Bone marrow (tissue), 2 donors: Measurements from ENCODE around the gene KANSL1.

Source experiments
- DNase-seq, 2 donors: peaks; one replicate each; lab custom pipeline; 2025; lab: John Stamatoyannopoulos, UW

KANSL1 gene

DNA sequence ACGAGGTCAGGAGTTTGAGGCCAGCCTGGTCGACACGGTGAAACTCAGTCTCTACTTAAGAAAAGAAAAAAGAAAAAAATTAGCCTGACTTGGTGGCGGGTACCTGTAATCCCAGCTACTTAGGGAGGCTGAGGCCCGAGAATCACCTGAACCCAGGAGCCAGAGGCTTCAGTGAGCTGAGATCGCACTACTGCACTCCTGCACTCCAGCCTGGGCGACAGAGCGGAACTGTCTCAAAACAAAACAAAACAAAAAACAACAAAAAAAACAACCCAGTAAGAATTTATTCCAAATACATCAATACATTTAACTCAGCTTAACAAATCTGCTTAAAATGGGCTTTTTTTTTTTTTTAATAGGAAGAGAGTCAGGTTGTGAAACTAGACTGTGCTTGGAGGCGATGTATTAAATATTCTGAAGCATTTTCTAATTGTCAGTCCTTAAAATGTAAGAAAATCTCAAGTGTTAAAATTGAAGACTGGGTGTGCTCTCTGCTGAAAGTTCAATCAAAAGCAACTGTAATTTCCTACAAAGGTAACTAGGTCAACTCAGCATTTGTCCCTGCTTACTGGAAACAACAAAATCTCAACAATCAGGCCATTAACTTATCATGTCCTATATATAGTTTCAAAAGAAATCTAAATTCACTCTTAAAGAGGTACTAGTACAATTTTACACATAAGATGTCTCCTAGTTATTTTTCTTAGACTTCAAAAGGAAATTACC, 23.2 kb downstream of the KANSL1 start:
- DNase-seq = no peak

DNA sequence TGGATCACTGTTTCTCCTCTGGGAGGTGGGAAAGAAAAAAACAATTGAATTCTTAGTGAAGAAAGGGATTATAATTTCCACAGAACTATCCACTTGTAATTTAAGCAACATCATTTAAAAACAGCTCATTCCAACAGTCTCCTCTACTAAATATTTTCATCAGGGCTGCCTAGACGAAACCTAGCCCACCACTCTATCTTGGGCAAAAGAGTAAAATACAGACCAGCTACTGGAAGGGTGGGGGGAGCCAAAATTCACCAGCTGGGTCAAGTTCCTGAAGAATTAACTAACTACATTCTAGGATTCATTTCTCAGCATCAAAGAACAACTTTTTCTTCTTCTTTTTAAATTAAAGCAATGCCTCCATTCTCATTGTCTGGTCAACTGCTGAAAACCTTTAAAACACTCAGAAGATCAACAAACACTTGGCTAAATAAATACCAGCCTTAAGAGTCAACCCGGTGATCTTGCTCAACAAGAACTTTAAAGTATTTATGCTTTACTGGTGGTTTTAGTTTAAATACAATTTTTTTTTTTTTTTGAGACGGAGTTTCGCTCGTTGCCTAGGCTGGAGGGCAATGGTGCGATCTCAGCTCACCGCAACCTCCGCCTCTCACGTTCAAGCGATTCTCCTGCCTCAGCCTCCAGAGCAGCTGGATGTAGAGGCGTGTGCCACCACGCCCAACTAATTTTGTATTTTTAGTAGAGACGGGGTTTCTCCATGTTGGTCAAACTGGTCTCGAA, 25.2 kb downstream of the KANSL1 start:
- no peak for DNase-seq

DNA sequence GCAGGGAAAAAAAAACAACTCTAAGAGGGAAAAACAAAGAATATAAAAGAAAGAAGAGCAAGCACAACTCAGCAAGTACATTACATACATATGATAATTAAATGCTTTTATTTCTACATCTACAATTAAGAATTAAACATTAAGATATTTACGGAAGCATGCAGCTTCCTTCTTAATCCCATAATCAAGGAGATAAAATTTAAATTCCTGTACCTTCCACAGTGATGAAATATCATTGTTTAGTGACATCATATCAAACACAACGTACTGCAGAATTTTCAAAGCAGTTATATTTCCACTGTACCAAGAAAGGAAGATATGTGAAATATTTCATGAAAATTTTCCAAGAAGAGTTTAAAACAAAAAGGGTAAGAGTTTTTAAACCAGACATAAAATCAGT, 26.0 kb downstream of the KANSL1 start:
- DNase-seq = no peak

DNA sequence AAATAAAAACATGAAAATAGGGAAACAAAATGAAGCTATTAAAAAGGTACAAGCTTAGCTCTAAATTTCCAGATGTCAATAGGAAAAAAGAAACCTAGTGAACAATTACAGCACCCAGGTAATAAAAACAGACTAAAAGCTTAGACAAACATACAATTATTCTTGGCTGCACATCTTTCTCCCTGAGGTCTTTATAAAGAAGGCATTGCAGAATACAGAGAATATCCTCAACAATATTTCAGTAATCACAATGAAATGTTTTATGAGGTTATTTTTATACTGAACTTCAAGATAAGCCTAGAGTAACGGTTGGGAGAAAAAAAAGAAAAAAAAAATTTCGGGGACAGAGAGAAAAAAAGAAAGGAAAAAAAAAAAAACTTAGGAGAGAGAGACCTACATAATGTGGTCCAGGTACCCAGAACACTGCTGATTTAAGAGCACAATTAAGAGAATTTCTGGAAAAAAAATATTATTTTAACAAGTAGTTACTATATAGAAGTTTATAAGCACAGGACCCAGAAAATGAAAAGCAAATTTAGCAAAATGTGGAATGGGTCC, 26.5 kb downstream of the KANSL1 start:
- DNase-seq = no peak

DNA sequence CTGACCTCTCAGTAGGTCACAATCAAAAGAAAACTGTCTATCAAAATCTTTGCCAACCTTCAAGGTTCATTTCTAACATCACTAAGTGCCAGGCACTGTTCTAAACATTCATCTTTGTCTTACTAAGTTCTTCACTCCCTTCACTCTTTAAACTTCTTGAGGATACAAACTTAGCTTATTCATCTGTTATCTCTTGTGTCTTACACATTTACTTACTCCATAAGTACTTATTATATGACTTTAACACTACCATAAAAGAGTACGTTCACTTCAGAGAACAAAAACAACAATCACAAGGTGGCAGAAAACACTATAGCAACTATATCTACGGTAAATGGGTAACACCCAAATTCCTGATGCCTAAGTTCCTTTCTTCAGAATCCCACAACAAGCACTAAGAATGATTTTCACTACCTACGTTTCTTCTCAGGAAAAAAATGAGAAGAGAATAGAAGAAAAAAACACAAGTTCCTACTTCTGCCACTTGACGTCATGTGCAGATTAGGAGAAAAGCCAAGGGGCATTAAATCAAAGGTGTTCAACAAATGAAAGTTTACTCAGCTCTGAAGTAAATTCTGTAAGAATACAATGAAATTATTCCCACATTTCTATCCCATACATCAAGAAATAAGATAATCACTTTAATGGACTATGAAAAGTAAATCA, 29.2 kb downstream of the KANSL1 start:
- DNase-seq = no peak

DNA sequence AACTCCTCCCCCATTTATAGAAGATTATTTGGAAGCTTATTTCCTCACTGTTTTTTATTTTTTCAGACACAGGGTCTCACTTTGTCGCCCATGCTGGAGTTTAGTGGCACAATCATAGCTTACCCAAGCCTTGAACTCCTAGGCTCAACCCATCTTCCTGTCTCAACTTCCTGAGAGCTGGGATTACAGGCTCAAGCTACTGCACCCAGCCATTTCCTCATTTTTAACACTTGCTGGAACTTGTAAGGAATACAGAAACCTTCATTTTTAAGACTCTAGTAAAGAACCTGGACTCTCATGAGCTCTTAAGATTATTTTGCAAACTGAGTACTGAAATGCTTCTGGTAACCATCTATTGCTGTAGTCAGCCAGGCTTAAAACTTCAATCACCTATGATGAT, 29.9 kb downstream of the KANSL1 start:
- no peak for DNase-seq

DNA sequence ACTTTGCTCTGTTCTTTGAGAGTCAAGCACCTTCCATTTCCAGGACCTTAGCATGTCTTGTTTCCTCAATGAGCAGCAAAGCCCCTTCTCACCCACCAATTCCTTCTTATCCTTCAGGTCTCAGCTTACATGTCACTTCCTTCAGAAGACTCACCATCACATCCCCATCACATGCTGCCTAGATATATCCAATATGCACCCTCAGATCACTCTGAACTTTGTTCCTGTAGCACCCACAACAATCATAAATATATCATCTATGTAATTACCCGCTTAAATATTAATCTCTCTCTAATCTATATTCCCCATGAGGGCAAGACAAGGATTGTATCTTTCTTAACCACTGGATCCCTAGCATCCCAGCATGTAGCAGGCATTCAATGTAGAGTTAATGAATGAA, 30.4 kb downstream of the KANSL1 start:
- DNase-seq = no peak

DNA sequence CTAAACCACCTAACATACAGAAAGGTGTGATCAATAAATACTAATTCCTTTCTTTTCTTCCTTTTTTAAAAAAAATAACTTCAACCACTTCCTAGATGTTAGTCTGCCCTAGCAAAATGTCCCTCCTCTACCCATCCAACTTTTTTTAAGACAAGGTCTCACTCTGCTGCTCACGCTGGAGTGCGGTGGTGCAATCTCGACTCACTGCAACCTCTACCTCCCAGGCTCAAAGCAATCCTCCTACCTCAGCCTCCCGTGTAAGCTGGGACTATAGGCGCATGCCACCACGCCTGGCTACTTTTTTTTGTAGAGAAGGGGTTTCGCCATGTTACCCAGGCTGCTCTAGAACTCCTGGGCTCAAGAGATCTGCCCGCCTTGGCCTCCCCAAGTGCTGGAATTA, 33.1 kb downstream of the KANSL1 start:
- DNase-seq = no peak

DNA sequence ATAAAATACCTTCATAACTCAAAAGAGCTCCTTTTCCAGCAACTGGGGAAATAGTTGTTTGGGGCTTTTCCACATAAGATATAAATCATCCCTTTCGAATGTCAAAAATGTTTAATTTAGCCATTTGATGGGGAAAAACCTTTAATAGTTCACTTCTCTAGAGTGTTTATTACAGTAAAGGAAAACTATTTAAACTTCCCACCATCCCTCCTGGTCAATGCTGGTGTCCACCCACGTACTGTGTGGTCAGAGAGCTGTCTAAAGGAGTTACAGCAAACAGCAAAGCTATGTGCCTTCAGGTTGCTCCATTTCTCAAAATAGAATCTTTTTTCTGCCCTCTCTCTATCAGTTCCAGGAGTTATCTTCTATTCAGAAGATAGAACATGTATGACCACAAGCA, 33.5 kb downstream of the KANSL1 start:
- no peak for DNase-seq

DNA sequence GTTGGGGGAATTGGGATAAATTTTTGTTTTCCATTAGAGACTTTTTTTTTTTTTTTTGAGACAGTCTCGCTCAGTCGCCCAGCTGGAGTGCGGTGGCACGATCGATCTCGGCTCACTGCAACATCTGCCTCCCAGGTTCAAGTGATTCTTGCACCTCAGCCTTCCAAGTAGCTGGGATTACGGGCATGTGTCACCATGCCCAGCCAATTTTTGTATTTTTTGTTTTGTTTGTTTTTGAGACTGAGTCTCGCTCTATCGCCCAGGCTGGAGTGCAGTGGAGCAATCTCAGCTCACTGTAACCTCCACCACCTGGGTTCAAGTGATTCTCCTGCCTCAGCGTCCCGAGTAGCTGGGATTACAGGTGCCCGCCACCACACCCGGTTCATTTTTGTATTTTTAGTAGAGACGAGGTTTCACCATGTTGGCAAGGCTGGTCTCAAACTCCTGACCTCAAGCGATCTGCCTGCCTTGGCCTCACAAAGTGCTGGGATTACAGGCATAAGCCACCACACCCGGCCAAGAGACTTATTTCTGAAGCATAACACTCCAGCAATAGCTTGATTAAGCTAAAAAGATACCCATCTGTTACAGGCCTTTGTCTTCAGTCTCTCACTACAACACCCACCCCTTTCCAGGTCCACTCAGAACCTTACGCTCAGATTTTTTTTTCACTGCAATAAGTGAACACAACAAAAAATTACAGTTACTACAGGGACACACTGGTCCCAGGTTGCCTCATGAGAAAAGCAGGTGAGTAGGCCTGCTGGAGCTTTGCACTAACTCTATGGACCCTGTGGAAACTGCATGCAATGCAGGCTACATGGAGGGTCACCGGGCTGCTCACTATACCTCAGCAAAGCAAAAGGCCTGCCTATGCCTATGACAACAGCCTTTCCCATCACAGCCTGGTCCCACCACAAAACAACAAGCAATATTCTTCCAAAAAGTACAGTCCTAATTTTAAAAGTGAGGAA, 34.6 kb downstream of the KANSL1 start:
- DNase-seq = no peak

DNA sequence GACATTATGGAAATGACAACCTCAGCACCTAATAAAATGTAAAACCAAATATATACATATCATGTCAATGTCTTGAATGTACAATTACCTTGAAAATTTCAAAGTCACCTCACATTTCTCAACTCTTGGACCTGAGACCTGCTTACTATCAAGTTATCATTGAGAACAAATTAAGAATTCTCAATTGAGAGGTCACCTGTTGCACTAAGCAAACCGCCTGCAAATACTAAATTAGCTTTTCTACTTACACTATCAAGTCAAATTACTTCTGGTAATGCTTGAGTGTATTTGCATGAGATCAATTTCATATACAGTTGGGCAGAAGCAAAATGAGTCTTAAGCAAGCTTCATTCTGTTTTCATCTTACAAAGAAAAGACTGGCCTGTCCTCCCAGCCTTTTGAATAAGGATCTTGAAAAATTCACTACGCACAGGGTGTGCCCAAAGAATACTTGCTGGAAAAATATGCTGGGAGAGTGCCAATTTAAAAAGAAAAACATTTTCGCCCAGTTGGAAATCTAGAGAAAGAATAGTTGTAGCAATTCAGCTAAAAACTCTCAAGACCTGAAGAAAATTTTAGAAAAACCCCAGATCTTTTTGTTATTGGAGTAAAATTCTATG, 35.7 kb downstream of the KANSL1 start:
- DNase-seq = no peak

DNA sequence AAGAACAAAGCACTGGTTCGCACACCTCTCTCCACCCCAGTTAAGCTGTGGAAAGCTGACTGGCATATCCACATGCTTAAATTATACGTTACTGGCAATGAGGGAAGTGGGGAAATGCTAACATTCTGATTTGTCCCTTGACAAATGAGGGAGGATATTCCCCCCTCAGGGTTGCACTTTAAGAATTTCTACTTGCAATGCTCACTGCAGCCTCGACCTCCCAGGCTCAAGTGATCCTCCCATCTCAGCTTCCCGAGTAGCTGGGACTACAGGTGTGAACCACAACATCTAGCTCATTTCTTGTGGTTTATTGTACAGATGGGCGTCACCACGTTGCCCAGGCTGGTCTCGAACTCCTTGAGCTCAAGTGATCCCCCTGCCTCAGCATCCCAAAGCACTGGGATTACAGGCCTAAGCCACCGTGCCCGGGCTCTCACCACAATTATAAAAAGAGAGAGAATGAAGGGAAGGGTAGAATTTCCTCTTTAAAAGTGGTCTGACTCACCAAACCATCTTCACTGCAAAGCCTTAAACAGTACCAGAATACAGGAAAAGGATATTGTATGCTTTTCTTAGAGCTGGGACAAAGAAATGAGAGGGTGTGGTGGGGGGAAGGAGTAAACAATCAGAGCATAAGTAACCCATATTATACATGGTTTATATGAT, 38.9 kb downstream of the KANSL1 start:
- peak in 1 of 2 donors; percentile 51 for DNase-seq

DNA sequence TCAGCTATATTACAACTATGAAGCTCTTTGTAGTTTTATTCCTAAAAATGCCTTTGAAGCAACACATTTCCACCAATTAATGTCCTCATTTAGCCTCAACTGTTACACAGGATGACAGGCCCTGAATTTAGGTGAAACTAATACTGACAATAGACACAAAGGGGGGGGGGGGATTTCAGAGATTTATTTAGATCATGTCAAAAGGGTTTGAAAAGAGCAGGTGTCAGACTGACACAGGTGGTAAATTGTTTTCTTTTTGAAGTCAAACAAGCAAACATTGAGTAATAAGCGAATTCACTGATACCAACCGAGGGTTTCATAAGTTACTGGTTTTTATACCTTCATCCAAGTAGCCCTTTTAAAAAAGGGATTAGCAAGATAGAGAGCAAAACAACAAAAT, 40.8 kb downstream of the KANSL1 start:
- DNase-seq = no peak

DNA sequence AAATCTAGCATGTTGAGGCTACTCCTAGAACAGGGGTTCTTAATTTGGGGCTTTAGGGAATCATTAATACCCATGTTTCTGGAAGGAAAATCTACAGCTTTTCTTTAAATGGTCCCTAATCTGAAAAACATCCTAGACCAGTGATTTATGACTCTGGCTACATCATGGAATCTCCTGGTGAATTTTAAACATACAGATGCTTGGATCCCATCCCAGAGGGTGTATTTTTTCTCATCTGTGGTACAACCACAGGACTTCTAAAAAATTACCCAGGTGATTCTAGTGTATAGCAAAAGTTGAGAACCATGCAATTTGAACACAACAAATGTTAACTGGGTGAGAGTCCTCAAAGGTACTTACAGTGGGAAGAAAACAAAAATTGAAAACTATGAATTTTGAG, 41.5 kb downstream of the KANSL1 start:
- no peak for DNase-seq

DNA sequence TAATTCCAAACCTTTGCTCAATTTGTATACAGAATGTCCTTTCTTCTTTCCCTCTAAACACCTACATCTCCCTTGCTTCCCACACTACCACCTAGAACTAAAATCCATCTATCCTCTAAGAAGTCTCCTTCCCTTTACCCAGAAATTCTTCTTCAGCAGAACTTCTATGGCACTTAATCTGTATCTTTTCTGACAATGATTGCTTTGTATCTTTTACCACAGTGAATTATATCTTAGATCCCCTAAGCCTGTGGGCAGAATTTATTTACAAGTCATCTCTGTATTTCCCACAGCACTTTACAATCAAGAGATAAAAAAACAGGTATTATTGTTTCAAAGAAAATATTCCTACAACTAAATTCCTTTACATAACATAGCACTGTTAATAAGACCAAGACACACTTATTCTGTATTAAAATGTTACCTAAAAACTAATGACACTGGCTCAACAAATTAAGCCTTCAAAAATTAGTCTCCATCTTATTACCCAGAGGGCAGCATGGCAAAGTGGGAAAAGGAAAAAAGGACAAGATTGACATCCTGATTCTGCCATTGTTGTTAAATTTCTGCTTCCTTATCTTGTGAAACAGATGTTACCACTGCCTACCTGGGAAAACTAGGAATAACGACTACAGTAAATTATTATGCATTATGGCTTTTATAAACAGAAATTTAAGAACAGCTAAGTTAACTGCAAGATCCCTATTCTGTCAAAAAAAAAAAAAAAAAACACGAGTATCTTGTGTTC, 42.8 kb downstream of the KANSL1 start:
- DNase-seq = no peak

DNA sequence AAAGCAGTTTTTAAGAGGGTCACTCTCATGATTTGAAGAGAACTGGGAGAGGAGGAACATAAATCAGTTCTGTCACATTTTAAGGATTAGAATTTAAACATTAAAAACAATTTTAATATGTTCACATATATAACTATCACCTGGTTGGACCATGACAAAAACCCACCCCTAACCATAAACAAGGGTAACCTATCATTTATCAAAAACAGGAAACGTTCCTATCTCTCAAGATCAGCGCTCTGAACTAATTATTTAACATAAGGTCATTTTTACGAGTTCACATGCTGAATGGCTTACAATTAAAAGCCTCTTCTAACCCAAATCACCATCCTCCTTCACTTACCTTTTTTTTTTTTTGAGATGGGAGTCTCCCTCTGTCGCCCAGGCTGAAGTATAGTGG, 45.0 kb downstream of the KANSL1 start:
- DNase-seq = no peak

DNA sequence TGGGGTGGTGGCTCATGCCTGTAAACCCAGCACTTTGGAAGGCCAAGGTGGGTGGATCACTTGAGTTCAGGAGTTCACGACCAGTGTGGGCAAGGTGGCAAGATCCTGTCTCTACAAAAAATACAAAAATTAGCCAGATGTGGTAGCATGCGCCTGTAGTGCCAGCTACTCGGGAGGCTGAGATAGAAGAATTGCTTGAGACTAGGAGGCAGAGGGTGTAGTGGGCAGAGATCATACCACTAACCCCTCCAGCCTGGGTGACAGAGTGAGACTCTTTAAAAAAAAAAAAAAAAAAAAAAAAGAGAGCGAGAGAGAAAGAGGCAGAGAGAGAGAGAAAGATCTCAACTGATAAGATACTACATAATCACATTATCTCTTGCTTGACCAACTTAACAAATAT, 45.9 kb downstream of the KANSL1 start:
- DNase-seq = no peak

DNA sequence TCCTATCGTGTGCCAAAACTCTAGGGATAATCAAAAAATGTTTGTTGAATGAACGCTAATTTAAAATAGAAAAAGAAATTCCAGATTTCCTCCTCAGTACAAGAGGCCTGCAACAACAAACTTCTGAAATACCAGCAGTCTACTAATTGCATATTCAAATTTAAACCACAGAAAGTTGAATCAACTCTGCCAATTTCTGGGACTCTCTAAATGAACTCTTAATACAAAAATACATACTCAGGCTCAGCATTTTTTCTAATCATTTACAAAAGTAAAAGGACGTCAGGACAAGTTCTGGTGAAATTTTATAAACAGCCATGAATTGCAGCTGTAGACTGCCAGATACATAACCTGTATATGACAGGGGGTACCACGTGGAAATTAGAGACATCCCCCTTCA, 49.0 kb downstream of the KANSL1 start:
- DNase-seq = no peak

DNA sequence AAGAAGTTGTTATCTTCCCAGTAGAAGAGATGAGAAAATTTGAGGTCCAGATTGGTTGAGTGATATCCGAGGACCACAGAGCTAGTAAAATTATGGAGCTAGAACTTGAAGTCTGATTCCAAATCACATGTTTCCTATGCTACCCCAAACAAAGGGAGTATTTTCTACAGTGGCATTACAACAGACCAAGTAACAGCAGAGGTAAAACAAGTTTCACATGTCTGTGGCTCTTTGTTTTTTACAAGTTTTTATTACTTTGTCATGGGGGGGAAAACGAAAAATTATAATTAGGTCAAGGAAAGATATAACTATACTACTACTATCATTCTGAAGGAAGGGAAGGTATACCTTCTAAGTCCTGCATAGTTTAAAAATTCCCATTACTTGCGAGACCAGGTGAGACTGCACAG, 49.4 kb downstream of the KANSL1 start:
- DNase-seq = no peak

DNA sequence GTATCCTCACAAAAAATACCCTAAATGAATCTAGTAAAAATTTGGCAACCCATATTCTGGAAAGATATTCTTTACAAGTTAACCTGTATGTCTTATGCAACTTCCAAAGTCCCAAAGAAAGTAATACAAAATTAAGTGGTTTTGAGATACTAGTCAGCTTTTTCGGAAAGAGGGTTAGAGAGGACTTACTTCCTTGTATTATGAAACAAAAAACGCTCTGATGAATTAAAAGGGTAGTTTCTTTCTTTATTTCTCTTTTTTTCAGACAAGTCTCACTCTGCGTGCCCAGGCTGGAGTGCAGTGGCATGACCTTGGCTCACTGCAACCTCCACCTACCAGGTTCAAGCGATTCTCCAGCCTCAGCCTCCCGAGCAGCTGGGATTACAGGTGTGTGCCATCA, 51.6 kb downstream of the KANSL1 start:
- no peak for DNase-seq
